Skin epidermis (tissue), 12 donors: Measurements from ENCODE around the gene OLA1.
A peak's percentile ranks its signal among the peaks of the same experiment; 100 is the strongest.
"Not testable (repeated sequence)": the region's sequence is repeated elsewhere in the genome, so short reads cannot be mapped to it uniquely, and the experiment has no call there.

Source experiments
- H3K27ac ChIP-seq, 21 experiments: fragments of 200-600 bp; sonication (generic) in 11 of 21; one replicate each; pipeline ENCODE4 v1.5.0; 2020; ENCODE audit warnings: mild to moderate bottlenecking in 3 of 21, inconsistent platforms in 2 of 21, moderate library complexity in 2 of 21
- H3K4me3 ChIP-seq, 7 experiments: fragments of 200-600 bp; sonication (generic) in 2 of 7; one replicate each; pipeline ENCODE4 v1.5.0; 2020; ENCODE audit warnings: inconsistent platforms in 2 of 7, mild to moderate bottlenecking in 2 of 7, moderate library complexity in 1 of 7

The OLA1 gene

DNA sequence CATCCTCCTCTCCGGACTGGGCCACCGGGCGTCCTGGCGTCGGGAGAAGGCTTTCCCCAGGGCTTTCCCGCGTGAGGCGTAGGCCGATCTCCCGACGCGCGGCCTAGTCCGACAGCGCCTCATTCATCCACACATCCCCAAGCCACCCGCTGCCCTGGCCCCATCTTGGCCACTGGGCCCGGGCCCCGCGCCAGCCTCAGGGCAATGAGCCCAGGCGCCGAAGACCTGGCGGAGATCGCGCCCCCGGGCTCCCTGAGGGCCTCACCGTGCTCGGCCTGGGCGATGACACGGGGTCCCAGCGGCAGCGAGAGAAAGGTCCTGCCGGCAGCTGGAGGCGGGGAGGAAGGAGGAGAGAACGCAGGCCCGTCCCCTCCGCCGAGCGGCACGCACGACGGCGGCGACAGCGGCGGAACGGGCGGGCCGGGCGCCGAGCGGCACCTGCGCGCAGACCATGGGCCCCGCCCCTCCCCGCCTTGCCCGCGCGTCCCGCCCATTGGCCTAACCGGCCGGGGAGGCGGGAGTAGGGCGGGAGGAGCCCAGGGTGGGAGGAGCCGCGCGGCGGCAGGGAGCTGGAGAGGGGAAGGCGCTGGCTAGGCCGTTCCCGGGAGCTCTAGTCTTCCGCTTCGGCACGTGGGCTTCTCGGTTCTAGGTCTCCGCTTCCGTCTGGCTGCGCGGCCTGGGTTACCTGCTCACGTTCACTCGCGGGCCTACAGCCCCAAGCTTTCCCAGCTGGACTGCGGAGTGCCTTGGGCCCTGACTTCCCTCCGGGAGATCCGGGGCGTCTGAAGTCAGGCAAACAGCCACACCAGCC, at the start of gene OLA1:
TSS of gene OLA1 (minus strand) at position 346 of the 811 bp plus-strand sequence. CDS start 1,717 bp downstream, outside the sequence.
- Histone ChIP-seq H3K27ac (peak within 1 kb of the TSS; percentile 50 to 94 (median 84)), H3K4me3 (peak within 1 kb of the TSS; percentile 64 to 95 (median 82))

DNA sequence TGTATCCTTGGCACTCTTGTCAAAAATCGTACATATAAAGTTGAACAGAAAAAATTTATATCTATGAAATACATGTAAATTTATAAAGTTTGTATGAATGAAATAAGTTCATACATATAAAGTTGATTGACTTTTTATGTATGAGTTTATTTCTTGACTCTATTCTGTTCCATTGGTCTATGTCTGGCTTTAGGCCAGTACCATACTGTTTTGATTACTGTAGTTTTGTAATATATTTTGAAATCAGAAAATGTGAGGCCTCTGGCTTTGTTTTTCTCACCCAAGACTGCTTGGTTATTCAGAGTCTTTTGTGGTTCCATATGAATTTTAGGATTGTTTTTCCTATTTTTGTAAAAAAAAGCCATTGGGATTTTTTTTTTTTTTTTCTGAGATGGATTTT, 44.6 kb upstream of the OLA1 start:
- H3K4me3 ChIP-seq, result no peak overlapping the region

DNA sequence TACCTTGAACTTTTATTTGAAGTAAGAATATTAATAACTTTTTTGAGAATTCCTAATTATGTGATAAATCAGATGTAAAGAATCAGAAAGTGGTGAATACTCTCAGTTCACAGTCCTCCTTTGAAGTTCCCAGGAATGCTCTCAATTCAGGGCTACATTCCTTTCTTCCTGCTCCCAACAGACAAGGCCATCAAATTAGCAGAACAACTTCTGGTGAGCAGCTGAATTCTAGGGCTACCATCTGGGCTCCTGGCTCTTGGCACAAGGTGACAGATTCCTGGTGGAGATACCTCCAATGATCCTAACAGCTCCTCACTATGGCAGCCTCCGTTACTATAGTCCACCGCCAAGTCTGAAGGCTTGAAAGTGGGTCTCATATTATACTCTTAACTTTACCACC, 37.8 kb upstream of the OLA1 start:
- no peak overlapping the region for H3K4me3 ChIP-seq
- H3K27ac ChIP-seq, result no peak overlapping the region

More for the DNA sequence above, 44.6 kb upstream of the OLA1 start:
- H3K27ac ChIP-seq, result no peak overlapping the region

DNA sequence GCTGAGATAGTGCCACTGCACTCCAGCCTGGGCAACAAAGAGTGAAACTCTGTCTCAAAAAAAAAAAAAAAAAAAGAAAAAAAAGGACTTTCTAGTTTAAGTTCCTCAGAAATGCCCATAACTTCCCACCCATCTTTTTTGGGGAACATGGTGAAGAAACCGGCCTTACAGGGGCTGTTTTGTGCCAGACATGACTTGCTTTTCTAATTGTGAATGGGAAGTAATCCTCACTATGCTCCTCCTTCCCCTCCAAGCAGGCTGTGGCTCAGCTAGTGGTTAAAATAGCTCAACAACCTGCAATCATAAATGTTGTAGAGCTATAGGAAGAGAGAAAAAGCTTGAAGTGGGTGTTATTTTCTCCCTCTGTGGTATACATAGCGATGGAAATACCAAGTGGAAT, 34.1 kb upstream of the OLA1 start:
- no peak overlapping the region for H3K4me3 ChIP-seq
- H3K27ac ChIP-seq, result no peak overlapping the region

GRCh38 chr2:174281736-174282135, 33.4 kb upstream of the OLA1 start:
- no peak overlapping the region for H3K27ac ChIP-seq
- no peak overlapping the region for H3K4me3 ChIP-seq

GRCh38 chr2:174280596-174280995, 32.3 kb upstream of the OLA1 start:
- H3K4me3 ChIP-seq, result no peak overlapping the region
- H3K27ac ChIP-seq, result no peak overlapping the region

DNA sequence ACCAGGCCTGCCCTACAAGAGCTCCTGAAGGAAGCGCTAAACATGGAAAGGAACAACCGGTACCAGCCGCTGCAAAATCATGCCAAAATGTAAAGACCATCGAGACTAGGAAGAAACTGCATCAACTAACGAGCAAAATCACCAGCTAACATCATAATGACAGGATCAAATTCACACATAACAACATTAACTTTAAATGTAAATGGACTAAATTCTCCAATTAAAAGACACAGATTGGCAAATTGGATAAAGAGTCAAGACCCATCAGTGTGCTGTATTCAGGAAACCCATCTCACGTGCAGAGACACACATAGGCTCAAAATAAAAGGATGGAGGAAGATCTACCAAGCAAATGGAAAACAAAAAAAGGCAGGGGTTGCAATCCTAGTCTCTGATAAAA, 21.9 kb upstream of the OLA1 start:
- H3K4me3 ChIP-seq, H3K27ac ChIP-seq: not testable (repeated sequence)

DNA sequence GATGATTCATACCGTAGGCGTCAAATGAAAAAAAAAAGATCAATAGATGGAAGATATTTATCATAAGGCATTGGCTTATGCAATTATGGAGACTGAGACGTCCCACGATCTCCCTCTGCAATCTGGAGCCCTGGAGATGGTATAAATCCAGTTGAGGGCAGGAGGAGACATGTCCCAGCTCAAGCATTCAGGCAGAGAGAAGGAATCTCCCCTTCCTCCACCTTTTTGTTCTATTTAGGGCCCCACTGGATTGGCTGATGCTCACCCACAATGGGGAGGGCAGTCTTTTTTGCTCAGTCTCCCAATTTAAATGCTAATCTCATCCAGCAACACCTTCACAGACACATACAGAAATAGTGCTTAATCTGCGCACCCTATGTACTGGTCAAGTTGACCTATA, 18.0 kb upstream of the OLA1 start:
- H3K27ac ChIP-seq, result no peak overlapping the region
- no peak overlapping the region for H3K4me3 ChIP-seq

DNA sequence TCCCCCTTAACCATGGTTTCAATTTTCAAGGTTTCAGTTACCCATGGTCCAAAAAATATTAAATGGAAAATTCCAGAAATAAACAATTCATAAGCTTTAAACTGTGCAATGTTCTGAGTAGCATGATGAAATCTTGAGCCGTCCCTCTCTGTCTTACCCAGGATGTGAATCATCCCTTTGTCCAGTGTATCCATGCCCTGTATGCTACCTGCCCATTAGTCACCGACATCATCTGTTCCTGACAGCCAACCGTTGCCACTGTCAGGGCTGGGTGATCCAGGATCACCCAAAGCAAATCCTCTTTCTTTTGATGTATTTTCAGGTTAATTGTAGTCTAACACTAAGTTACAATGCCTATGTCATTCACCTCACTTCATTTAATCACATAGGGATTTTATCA, 15.7 kb upstream of the OLA1 start:
- Histone ChIP-seq H3K4me3 (no peak overlapping the region), H3K27ac (no peak overlapping the region)

DNA sequence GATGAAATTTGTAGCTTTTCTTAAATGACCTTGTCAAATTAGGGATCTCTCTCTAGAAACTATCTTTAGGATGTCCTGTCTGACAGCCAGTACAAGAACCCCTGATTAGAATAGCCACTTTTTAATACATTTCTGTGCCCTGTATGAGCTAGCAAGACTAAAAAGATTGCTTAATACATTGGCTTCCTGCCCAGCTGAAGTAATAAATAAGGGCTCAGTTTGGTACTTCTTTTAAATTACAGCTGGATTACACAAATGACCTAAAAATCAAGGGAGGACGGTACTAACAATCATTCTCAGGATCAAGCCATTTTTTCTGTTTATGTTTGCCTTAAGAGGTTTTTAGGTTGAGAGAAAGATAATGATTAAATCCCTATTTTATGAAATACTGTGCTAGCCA, 11.6 kb upstream of the OLA1 start:
- no peak overlapping the region for H3K27ac ChIP-seq
- no peak overlapping the region for H3K4me3 ChIP-seq

GRCh38 chr2:174254267-174254666, 5.9 kb upstream of the OLA1 start:
- Histone ChIP-seq H3K4me3 (no peak overlapping the region), H3K27ac (no peak overlapping the region)

- peak overlapping the region in 20 of 21 experiments; percentile 57 to 89 (median 82) for H3K27ac ChIP-seq
- peak overlapping the region; percentile 64 to 95 (median 82) for H3K4me3 ChIP-seq
Measured at GRCh38 chr2:174248998-174249592, 763 bp upstream of the OLA1 start.

DNA sequence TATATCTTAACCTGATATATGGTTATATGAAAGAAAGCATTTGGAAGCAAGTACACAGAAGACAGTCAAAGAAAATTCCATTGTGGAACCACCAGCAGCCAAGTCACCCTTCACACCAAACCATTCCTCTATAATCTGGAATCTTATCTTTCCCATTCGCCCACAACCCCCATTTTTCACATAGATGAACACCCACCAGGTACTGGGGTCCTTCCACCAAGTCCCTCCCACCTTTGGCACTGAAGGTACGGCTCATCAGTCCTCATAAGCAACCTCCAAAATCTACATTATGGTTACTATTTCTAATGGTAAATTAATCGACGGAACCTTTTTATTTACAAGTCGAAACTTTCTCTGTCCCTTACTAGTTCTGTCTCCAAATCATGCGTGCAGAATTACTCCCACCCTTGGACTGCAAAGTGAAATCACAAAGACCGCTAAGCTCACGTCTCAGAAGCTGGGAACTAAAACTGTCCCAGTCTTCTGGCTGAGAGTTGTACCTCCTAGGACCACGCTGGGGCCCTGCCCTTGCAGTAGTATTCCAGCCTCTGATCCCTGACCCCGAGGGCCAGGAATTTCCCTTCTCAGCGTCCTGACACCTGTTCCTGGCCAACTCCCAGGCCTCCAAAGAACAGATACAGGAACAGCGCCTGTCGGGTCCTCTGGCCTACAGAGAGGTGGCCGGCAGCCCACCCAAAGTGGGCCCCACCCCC, 702 bp downstream of the OLA1 start:
- H3K27ac ChIP-seq, result peak overlapping the region; percentile 45 to 94 (median 79)
- peak overlapping the region; percentile 64 to 95 (median 82) for H3K4me3 ChIP-seq

DNA sequence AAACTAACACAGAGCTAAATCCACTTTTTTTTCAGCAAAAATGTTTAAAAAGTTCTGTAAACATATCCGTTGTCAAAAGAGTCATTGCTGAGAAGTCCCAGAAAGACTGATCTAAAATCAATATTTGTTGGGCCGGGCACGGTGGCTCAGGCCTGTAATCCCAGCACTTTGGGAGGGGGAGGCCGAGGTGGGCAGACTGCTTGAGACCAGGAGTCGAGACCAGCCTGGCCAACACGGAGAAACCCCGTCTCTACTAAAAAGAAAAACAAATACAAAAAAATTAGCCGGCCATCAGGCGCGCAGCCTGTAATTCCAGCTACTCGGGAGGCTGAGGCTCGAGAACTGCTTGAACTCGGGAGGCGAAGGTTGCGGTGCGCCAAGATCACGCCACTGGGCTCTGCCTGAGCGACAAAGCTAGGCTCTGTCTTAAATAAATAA, 1.4 kb downstream of the OLA1 start:
- H3K27ac ChIP-seq, result no peak overlapping the region
- H3K4me3 ChIP-seq, result no peak overlapping the region

GRCh38 chr2:174245628-174246027, 2.7 kb downstream of the OLA1 start:
- H3K27ac ChIP-seq, H3K4me3 ChIP-seq: not testable (repeated sequence)

DNA sequence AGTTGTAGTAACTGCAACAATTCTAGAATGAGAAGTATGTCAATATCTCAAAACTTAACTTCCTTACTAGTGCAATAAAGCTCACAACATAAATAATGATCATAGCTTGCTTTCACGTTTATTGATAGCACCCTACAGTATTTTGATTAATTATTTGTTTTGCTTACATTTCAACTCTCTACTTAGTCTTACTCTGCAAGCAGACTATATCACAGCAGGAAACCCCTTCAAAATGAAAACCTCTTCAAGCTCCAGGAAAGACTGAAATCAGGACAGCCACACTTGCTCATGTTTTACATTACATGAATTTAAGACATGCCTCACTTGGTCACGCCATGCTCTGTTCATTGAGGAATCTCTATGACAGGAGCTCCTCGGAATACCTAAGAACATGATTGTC, 3.3 kb downstream of the OLA1 start:
- H3K4me3 ChIP-seq, result no peak overlapping the region
- H3K27ac ChIP-seq, result no peak overlapping the region

- no peak overlapping the region for H3K4me3 ChIP-seq
- no peak overlapping the region for H3K27ac ChIP-seq
Measured at GRCh38 chr2:174243812-174244211, 4.5 kb downstream of the OLA1 start.

DNA sequence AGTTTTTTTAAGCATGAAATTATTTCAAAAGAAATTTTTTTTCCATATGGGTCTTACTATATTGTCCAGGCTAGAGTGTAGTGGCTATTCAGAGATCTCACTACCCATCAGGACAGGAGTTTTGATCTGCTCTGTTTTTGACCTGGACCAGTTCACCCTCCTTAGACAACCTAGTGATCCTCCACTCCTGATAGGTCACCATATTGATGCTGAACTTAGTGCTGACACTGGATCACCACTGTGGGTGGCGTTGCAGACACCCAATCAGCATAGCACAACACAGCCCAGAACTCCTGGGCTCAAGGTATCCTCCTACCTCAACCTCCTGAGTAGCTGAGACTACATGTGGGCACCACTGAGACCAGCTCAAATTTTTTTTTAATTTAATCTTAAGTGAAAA, 8.2 kb downstream of the OLA1 start:
- no peak overlapping the region for H3K27ac ChIP-seq

GRCh38 chr2:174236429-174236828, 11.9 kb downstream of the OLA1 start:
- Histone ChIP-seq H3K27ac (no peak overlapping the region), H3K4me3 (no peak overlapping the region)

More for the DNA sequence above, 8.2 kb downstream of the OLA1 start:
- no peak overlapping the region for H3K4me3 ChIP-seq

DNA sequence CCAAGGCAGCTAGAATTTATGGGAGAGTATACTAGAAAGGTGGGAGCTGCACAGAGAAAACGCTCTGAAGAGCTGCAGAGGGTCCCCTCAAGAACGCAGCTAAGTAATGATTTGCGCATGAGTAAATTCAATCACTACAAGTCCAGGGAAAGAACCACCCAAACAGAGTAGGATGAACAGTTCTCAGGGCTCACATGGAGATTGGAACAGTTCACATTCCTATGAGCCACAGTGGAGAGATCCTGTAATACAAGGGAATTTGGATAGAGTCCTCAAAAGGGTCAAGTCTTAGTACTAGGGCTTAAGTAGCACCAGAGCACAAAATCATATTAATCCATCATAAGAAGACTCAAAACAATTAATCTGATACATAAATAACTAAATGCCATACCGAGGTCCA, 12.7 kb downstream of the OLA1 start:
- H3K27ac ChIP-seq, result no peak overlapping the region
- no peak overlapping the region for H3K4me3 ChIP-seq
